Neural progenitor cell (in vitro differentiated cells): Measurements from ENCODE around the gene SNCG. TPM values are rescaled to one million over a fixed set of nuclear protein-coding genes. Genes with fewer than 3 reads are reported as not detected.

Experiments
- DNase-seq: peaks from one replicate; pipeline ENCODE4 v3.0.0-alpha.2; 2016; ENCODE audit warnings: low spot score
- H2AFZ ChIP-seq: fragments of 200-600 bp; sonication (generic); replicated peaks from 2 replicates; pipeline ENCODE4 v1.6.1; 2016; ENCODE audit warnings: antibody characterized with exemption
- H3F3A ChIP-seq: fragments of 200-600 bp; sonication (generic); 2 replicates; pipeline ENCODE4 v1.6.1; 2016; ENCODE audit warnings: antibody characterized with exemption, low read depth
- H3K27ac ChIP-seq: fragments of 200-600 bp; sonication (generic); 2 replicates; pipeline ENCODE4 v1.5.1; 2016; ENCODE audit warnings: mild to moderate bottlenecking
- H3K27me3 ChIP-seq: fragments of 200-600 bp; sonication (generic); 2 replicates; pipeline ENCODE4 v1.6.1; 2016; ENCODE audit warnings: mild to moderate bottlenecking, moderate library complexity
- H3K36me3 ChIP-seq: fragments of 200-600 bp; sonication (generic); 2 replicates; pipeline ENCODE4 v1.5.1; 2016
- H3K4me1 ChIP-seq: fragments of 200-600 bp; sonication (generic); 2 replicates; pipeline ENCODE4 v1.6.1; 2016; ENCODE audit warnings: mixed run types
- H3K4me2 ChIP-seq: fragments of 200-600 bp; sonication (generic); 2 replicates; pipeline ENCODE4 v1.6.1; 2016
- H3K4me3 ChIP-seq: fragments of 200-600 bp; sonication (generic); 2 replicates; pipeline ENCODE4 v1.5.1; 2016
- H3K79me2 ChIP-seq: fragments of 200-600 bp; sonication (generic); 2 replicates; pipeline ENCODE4 v1.6.1; 2016; ENCODE audit warnings: low read depth
- H3K9ac ChIP-seq: fragments of 200-600 bp; sonication (generic); 2 replicates; pipeline ENCODE4 v1.6.1; 2016
- H3K9me3 ChIP-seq: fragments of 200-600 bp; sonication (generic); 2 replicates; pipeline ENCODE4 v1.5.1; 2016; ENCODE audit warnings: low read depth
- H4K20me1 ChIP-seq: fragments of 200-600 bp; sonication (generic); 2 replicates; pipeline ENCODE4 v1.6.1; 2016; ENCODE audit warnings: low read depth
- H3K27ac Mint-ChIP-seq: 3 replicates; pipeline ENCODE4 v1.8.0; 2021; ENCODE audit warnings: mixed read lengths
- H3K27me3 Mint-ChIP-seq: 2 replicates; pipeline ENCODE4 v1.8.0; 2022; ENCODE audit warnings: low read depth, mild to moderate bottlenecking, inconsistent platforms, moderate library complexity, mixed read lengths; ENCODE audit not compliant: insufficient read depth
- H3K36me3 Mint-ChIP-seq: 3 replicates; pipeline ENCODE4 v1.8.0; 2021; ENCODE audit warnings: mixed read lengths
- H3K4me1 Mint-ChIP-seq: 3 replicates; pipeline ENCODE4 v1.8.0; 2021; ENCODE audit warnings: mixed read lengths
- H3K4me3 Mint-ChIP-seq: 3 replicates; pipeline ENCODE4 v1.8.0; 2021; ENCODE audit warnings: mild to moderate bottlenecking, moderate library complexity, mixed read lengths
- H3K9me3 Mint-ChIP-seq: 3 replicates; pipeline ENCODE4 v1.8.0; 2020; ENCODE audit warnings: mixed read lengths
- EZH2 ChIP-seq: fragments of 200-600 bp; sonication (generic); IDR thresholded peaks from 2 replicates; pipeline ENCODE4 v1.6.1; 2017; ENCODE audit warnings: antibody characterized with exemption, mild to moderate bottlenecking, moderate library complexity
- EZH2phosphoT487 ChIP-seq: fragments of 200-600 bp; sonication (generic); IDR thresholded peaks from 2 replicates; pipeline ENCODE4 v1.6.1; 2017; ENCODE audit warnings: antibody characterized with exemption
- total RNA-seq: library from RNA; depleted of rRNA; stranded (reverse); fragments of >200 nt; gene quantifications from 2 replicates; pipeline ENCODE4 v1.2.3, GENCODE V29; 2015; ENCODE audit warnings: low replicate concordance
- TF ChIP-seq, protein P1 (sequence below): fragments of 200-600 bp; sonication (generic); IDR thresholded peaks from 2 replicates; pipeline ENCODE4 v1.5.1; 2017; ENCODE audit warnings: antibody characterized with exemption, mild to moderate bottlenecking

Gene SNCG
- total RNA-seq, 1 donor from 2014 or later: not detected

DNA sequence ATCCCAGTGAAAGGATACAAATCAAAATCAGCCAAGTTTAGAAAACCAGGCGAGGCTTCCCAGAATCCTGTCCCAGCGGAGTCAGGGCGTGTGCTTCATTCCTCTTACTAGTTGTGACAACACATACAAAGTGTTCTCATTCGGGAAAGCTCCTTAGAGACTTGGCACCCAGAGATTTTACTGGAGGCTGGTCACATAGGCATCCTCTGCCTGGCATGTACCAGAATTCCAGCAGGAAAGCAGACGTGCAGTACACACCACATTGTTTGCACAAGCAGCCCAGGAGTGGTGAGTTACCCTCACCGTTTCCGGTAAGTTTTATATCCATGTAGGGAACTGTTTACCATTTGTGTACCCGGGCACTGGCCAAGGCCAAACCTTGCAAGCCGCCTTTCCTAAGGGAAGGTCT is 35.8 kb upstream of the SNCG start:
- H3K36me3 Mint-ChIP-seq: peaks cover 31% of the 10 kb centered on the region

DNA sequence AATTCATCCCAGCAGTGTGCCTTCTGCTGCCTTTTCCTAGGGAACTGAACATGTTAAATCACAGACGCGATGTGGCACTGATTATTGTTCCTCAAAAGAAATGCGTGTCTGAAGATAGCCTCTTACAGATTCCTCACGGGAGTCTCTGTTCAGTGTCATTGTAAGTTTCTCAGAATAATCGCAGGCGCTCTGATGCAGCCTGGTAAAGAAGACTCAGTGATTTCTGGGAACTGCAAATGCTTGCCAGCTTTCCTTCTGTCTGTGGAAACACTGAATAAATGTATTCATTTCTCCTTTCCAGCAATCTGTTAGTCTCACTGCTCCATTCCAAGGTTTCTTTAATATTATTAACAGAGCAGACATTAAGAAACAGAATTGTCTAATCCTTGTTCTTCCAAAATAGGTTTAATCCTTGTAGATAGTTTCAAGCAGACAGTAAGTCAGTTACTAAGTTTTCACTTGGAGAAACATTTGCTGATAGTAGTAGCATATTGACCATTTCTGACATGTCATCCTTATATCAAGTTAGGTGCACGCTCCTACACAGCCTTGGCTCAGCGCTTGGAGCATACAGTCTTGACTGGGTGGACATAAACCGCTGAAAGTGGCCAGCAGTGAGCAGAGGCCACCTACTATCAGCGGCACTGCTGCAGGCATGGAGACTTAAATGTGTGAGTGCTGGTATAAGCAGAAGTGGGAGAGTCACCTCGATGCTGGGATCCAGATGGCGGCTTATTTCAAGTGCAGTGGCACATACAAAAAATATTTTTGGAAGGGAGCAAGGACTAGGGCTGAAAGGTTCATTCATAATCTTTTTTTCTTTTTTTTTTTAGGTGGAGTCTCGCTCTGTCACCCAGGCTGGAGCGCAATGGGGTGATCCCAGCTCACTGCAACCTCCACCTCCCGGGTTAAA is 28.7 kb upstream of the SNCG start:
- no peak overlapping the region for H3K27ac ChIP-seq
- H3K4me2 ChIP-seq: no peak overlapping the region
- Mint-ChIP-seq H3K4me3 (no peak overlapping the region), H3K4me1 (no peaks in the 10 kb centered on the region), H3K9me3 (no peaks in the 10 kb centered on the region), H3K36me3 (peaks cover 15% of the 10 kb centered on the region), H3K27me3 (peaks cover 7% of the 10 kb centered on the region), H3K27ac (no peak overlapping the region)
- no peak overlapping the region for H2AFZ ChIP-seq
- no peaks in the 10 kb centered on the region for H3K4me1 ChIP-seq
- H4K20me1 ChIP-seq: no peaks in the 10 kb centered on the region
- no peak for DNase-seq
- no peaks in the 10 kb centered on the region for H3F3A ChIP-seq
- TF ChIP-seq, protein P1, sequence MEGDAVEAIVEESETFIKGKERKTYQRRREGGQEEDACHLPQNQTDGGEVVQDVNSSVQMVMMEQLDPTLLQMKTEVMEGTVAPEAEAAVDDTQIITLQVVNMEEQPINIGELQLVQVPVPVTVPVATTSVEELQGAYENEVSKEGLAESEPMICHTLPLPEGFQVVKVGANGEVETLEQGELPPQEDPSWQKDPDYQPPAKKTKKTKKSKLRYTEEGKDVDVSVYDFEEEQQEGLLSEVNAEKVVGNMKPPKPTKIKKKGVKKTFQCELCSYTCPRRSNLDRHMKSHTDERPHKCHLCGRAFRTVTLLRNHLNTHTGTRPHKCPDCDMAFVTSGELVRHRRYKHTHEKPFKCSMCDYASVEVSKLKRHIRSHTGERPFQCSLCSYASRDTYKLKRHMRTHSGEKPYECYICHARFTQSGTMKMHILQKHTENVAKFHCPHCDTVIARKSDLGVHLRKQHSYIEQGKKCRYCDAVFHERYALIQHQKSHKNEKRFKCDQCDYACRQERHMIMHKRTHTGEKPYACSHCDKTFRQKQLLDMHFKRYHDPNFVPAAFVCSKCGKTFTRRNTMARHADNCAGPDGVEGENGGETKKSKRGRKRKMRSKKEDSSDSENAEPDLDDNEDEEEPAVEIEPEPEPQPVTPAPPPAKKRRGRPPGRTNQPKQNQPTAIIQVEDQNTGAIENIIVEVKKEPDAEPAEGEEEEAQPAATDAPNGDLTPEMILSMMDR: no peak
- TF ChIP-seq EZH2phosphoT487 (no peak), EZH2 (no peak)
- no peaks in the 10 kb centered on the region for H3K27me3 ChIP-seq
- H3K9me3 ChIP-seq: no peaks in the 10 kb centered on the region
- no peak overlapping the region for H3K9ac ChIP-seq
- H3K79me2 ChIP-seq: no peaks in the 10 kb centered on the region
- peaks cover 15% of the 10 kb centered on the region for H3K36me3 ChIP-seq
- H3K4me3 ChIP-seq: no peak overlapping the region

More for the DNA sequence above, 35.8 kb upstream of the SNCG start:
- no peaks in the 10 kb centered on the region for H3K27me3 ChIP-seq
- H3K27me3 Mint-ChIP-seq: peaks cover 2% of the 10 kb centered on the region
- H3K27ac Mint-ChIP-seq: no peak overlapping the region
- H3K4me2 ChIP-seq: no peak overlapping the region
- no peak overlapping the region for H3K4me3 ChIP-seq
- no peaks in the 10 kb centered on the region for H3K4me1 ChIP-seq
- no peak overlapping the region for H2AFZ ChIP-seq
- no peak overlapping the region for H3K27ac ChIP-seq
- no peaks in the 10 kb centered on the region for H3K4me1 Mint-ChIP-seq
- no peak for DNase-seq
- peaks cover 3% of the 10 kb centered on the region for H3F3A ChIP-seq
- H3K4me3 Mint-ChIP-seq: no peak overlapping the region
- no peaks in the 10 kb centered on the region for H3K9me3 Mint-ChIP-seq
- TF ChIP-seq, protein P1: no peak
- TF ChIP-seq EZH2phosphoT487 (no peak), EZH2 (no peak)
- H3K79me2 ChIP-seq: no peaks in the 10 kb centered on the region
- H4K20me1 ChIP-seq: no peaks in the 10 kb centered on the region
- peaks cover 20% of the 10 kb centered on the region for H3K36me3 ChIP-seq
- H3K9ac ChIP-seq: no peak overlapping the region
- no peaks in the 10 kb centered on the region for H3K9me3 ChIP-seq

DNA sequence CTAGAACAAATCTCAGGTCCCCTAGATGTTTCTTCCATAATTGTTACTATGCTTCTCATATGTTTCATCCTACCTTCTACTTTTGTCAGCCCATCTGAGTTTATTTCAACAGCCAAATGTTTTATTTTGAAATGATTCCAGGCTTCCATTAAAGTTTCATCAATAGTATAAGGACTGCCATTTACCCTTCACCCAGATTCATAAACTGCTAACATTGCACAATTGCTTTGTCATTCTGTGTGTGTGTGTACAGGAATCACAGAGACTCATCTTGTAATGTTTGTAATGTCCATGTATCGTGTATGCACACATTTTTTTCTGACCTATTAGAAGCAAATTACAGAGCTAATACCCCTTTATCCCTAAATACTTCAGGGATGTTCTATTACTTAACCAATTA is 26.5 kb upstream of the SNCG start:
- no peaks in the 10 kb centered on the region for H3K79me2 ChIP-seq
- TF ChIP-seq EZH2phosphoT487: no peak
- TF ChIP-seq EZH2: no peak
- TF ChIP-seq, protein P1: no peak
- no peak overlapping the region for H3K4me2 ChIP-seq
- no peak overlapping the region for H3K27ac Mint-ChIP-seq
- H3K4me1 ChIP-seq: no peaks in the 10 kb centered on the region
- H3K36me3 Mint-ChIP-seq: peaks cover 15% of the 10 kb centered on the region
- H3F3A ChIP-seq: no peaks in the 10 kb centered on the region
- H3K27ac ChIP-seq: no peak overlapping the region
- no peak overlapping the region for H3K4me3 Mint-ChIP-seq
- peaks cover 10% of the 10 kb centered on the region for H3K27me3 Mint-ChIP-seq
- H3K4me1 Mint-ChIP-seq: no peaks in the 10 kb centered on the region
- H3K9ac ChIP-seq: no peak overlapping the region
- H3K4me3 ChIP-seq: no peak overlapping the region
- DNase-seq: no peak
- H3K9me3 Mint-ChIP-seq: no peaks in the 10 kb centered on the region
- H2AFZ ChIP-seq: no peak overlapping the region
- H3K27me3 ChIP-seq: no peaks in the 10 kb centered on the region
- H3K9me3 ChIP-seq: no peaks in the 10 kb centered on the region
- peaks cover 3% of the 10 kb centered on the region for H3K36me3 ChIP-seq
- H4K20me1 ChIP-seq: no peaks in the 10 kb centered on the region
